22Rv1 (cell line): ENCODE results near the gene MEIS2.

Experiments
- ZFX ChIP-seq: fragments of 450-650 bp; IDR thresholded peaks from 2 replicates; pipeline ENCODE4 v1.6.1; 2017; ENCODE audit warnings: antibody characterized with exemption, borderline replicate concordance
- TF ChIP-seq, protein P1 (sequence below): fragments of 450-650 bp; IDR thresholded peaks from 2 replicates; pipeline ENCODE4 v1.5.1; 2017; ENCODE audit warnings: mild to moderate bottlenecking

DNA sequence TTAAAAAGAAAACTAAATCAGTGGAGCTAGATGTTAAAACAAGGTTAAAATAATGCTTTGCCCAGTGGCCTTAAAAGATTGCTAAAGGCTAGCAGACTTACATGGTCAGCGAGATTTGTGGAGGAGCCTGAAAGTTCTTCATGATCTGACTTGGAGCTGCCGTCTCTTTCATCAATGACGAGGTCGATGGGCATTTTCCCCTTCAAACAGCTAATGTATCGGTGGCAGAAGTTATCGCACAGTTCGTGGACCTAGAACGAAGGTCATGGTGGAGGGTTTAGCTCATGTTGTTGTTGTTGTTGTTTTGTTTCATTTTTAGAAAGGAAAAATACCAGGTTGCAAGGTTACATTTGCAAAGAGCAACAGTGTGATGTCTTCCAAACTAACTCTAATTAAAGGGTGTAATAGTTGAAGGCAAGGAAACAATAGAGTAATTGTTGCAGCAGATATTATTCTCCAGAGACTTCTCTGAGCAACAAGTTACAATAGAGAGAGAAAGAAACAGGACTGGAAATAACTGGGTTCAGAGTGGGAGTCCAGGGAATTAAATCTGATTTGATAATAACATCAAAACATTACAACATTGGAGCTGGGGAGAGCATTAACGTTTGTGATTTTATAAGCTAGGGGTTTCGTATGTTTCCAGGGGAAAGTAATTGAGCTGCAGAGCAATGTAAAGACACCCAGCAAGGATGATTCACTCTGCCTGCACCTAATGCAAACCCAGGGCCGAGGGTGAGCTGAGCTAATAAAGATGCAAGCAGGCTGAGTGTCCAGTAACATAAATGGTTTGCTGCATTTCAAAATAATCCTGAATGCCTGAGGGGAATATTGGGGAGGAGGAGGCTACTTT lies 6.6 kb downstream of the MEIS2 start:
- TF ChIP-seq, protein P1, sequence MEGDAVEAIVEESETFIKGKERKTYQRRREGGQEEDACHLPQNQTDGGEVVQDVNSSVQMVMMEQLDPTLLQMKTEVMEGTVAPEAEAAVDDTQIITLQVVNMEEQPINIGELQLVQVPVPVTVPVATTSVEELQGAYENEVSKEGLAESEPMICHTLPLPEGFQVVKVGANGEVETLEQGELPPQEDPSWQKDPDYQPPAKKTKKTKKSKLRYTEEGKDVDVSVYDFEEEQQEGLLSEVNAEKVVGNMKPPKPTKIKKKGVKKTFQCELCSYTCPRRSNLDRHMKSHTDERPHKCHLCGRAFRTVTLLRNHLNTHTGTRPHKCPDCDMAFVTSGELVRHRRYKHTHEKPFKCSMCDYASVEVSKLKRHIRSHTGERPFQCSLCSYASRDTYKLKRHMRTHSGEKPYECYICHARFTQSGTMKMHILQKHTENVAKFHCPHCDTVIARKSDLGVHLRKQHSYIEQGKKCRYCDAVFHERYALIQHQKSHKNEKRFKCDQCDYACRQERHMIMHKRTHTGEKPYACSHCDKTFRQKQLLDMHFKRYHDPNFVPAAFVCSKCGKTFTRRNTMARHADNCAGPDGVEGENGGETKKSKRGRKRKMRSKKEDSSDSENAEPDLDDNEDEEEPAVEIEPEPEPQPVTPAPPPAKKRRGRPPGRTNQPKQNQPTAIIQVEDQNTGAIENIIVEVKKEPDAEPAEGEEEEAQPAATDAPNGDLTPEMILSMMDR = no peak
- TF ChIP-seq ZFX = no peak
